ENCODE results near the gene SORCS2.

DNA sequence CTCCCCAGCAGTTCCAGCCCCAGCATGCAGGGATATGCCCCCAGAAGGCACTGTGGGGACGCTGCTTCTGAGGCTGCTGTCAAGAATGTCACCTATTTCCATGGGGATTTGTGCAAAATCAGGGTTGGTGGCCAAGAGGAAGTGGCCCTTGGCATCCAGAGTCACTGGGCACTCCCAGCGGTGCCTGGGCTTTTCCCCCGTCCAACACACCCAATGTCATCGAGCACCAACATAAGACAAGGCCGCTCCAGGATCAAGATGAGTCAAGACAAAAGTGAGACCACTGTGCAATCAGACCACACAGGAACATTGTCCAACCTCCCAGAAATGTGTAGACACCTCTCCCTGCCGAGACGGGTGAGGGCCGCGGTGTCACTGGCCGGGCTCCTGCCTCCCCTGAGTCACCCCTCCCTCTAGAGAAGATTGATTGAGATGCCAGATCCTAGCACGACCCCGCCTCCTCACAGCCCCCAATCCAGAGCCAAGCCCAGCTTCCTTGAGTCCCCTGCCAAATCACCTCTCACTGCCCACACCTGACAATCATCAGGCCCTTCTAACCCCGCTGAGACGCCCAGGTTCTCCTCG is 553.1 kb downstream of the SORCS2 start:
- TF ChIP-seq, protein P1, sequence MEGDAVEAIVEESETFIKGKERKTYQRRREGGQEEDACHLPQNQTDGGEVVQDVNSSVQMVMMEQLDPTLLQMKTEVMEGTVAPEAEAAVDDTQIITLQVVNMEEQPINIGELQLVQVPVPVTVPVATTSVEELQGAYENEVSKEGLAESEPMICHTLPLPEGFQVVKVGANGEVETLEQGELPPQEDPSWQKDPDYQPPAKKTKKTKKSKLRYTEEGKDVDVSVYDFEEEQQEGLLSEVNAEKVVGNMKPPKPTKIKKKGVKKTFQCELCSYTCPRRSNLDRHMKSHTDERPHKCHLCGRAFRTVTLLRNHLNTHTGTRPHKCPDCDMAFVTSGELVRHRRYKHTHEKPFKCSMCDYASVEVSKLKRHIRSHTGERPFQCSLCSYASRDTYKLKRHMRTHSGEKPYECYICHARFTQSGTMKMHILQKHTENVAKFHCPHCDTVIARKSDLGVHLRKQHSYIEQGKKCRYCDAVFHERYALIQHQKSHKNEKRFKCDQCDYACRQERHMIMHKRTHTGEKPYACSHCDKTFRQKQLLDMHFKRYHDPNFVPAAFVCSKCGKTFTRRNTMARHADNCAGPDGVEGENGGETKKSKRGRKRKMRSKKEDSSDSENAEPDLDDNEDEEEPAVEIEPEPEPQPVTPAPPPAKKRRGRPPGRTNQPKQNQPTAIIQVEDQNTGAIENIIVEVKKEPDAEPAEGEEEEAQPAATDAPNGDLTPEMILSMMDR (IDR thresholded peaks at IDR 0.05; ENCODE audit: low read depth, low read length) = no peak
- no peak for TF ChIP-seq EZH2phosphoT487 (IDR thresholded peaks at IDR 0.05; ENCODE audit: low read depth)
